ENCODE data around the gene SLC2A14. TPM values are rescaled to one million over a fixed set of nuclear protein-coding genes. Genes with fewer than 3 reads are reported as not detected.

SLC2A14 gene
- total RNA-seq, 4 donors from 2014 or later: 0.66 TPM; not detected in 3

DNA sequence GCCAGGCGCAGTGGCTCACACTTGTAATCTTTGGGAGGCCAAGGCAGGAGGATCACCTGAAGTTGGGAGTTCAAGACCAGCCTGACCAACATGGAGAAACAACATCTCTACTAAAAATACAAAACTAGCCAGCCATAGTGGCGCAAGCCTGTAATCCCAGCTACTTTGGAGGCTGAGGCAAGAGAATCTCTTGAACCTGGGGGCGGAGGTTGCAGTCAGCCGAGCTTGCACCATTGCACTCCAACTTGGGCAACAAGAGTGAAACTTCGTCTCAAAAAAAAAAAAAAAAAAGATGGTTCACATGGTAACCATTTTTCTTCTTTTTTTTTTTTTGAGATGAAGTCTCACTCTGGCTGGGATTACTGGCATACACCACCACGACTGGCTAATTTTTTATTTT, 35.3 kb downstream of the SLC2A14 start:
- TF ChIP-seq, protein P1, sequence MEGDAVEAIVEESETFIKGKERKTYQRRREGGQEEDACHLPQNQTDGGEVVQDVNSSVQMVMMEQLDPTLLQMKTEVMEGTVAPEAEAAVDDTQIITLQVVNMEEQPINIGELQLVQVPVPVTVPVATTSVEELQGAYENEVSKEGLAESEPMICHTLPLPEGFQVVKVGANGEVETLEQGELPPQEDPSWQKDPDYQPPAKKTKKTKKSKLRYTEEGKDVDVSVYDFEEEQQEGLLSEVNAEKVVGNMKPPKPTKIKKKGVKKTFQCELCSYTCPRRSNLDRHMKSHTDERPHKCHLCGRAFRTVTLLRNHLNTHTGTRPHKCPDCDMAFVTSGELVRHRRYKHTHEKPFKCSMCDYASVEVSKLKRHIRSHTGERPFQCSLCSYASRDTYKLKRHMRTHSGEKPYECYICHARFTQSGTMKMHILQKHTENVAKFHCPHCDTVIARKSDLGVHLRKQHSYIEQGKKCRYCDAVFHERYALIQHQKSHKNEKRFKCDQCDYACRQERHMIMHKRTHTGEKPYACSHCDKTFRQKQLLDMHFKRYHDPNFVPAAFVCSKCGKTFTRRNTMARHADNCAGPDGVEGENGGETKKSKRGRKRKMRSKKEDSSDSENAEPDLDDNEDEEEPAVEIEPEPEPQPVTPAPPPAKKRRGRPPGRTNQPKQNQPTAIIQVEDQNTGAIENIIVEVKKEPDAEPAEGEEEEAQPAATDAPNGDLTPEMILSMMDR (IDR thresholded peaks at IDR 0.05; ENCODE audit: low read depth): no peak

DNA sequence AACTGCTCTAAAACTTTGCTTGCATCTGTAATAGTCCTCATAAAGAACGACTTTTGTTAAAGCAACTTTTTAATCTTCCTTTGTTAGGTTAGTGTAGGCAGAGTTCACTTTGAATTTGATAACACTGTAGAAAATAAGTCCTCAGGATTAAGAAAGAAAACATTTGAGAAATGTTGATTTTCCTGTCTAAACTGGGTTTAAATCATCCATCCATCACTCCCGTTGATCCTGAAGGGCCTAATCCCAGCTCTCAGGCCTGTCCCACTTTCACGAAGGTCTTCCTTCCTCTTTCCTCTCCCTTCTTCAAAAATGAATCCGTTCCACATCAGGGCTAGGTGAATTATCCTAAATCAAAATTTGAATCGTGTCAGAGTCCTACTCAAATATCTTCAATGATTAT, 36.9 kb downstream of the SLC2A14 start:
- TF ChIP-seq, protein P1 (IDR thresholded peaks at IDR 0.05; ENCODE audit: low read depth): no peak

- TF ChIP-seq, protein P1 (IDR thresholded peaks at IDR 0.05; ENCODE audit: low read depth): no peak
Observed at GRCh38 chr12:7835116-7835515, 37.6 kb downstream of the SLC2A14 start.

DNA sequence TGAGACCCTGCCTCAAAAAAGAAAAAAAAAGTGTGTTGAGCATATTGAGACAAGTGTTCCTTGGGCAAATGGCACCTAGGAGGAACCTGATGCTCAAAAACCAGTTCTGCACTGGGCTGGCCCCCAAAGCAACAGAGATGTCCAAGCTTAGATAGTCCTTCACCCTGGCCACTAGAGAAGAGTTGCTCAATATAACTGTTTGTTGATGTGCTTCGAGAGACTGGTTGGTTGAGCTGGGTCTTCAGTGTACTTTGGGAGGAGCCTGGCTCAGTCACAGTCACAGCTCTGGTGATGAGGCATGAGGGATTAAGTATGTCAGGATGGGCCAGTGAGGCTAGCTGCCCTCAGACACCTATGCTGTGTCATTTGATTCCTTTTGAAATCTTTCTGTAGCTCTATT, 38.0 kb downstream of the SLC2A14 start:
- TF ChIP-seq, protein P1 (IDR thresholded peaks at IDR 0.05; ENCODE audit: low read depth): no peak

GRCh38 chr12:7833831-7834230, 38.9 kb downstream of the SLC2A14 start:
- TF ChIP-seq, protein P1 (IDR thresholded peaks at IDR 0.05; ENCODE audit: low read depth): no peak

DNA sequence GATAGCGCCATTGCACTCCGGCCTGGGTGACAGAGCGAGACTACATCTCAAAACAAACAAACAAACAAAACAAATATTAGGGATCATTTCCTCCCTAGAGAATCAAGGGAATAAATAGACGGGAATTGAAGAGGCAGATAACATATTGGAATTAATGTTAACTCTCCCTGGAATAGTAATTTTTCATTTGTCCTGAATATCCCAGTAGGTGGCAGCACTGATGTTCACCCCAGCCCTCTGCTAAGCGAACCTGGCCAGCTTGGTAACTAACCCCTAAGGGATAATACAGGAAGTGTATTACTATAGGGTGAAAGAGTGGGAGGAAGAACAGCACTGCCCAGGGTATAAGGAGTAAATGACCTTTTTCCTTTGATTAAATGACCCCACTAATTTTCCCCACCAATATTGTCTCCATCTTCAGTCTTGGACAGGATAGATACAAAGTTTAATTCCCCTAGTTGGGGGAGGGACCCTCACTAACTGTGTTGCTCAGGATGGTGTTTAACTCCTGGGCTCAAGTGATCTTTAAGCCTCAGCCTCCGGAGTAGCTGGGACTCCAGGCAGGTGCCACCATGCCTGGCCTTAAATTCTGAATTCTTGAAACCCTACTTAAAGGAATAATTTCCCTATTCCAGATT, 40.5 kb downstream of the SLC2A14 start:
- TF ChIP-seq, protein P1 (IDR thresholded peaks at IDR 0.05; ENCODE audit: low read depth): no peak

GRCh38 chr12:7806863-7807487, 65.7 kb downstream of the SLC2A14 start:
- TF ChIP-seq, protein P1 (IDR thresholded peaks at IDR 0.05; ENCODE audit: low read depth): no peak
